C4-2B (cell line): ENCODE results near the gene NAXD.

Source experiments
- ZFX ChIP-seq: fragments of 450-650 bp; IDR thresholded peaks from 2 replicates; pipeline ENCODE4 v1.6.1; 2017
- TF ChIP-seq, protein P1 (sequence below): fragments of 450-650 bp; conservative IDR thresholded peaks from 2 replicates; pipeline ENCODE4 v1.5.1; 2017; ENCODE audit warnings: mild to moderate bottlenecking

DNA sequence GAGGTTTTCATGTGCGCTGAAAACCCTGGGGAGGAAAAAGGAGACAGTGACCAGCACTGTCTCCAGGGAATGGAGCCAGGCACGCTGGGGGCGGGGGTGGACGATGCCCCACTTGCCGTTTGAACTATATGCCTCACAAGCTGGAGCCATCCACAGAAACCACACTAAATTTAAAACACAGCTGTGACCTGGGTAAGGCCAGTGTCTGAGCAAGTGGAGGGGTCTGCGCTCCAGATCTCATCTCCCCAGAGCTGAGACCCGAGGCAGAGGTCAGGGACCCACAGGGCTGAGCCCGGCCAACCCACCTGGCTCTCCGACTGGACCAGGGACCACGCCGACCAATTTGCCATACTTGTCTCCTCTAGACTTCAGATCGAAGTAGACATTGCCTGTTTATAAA is 67.4 kb downstream of the NAXD start:
- TF ChIP-seq, protein P1, sequence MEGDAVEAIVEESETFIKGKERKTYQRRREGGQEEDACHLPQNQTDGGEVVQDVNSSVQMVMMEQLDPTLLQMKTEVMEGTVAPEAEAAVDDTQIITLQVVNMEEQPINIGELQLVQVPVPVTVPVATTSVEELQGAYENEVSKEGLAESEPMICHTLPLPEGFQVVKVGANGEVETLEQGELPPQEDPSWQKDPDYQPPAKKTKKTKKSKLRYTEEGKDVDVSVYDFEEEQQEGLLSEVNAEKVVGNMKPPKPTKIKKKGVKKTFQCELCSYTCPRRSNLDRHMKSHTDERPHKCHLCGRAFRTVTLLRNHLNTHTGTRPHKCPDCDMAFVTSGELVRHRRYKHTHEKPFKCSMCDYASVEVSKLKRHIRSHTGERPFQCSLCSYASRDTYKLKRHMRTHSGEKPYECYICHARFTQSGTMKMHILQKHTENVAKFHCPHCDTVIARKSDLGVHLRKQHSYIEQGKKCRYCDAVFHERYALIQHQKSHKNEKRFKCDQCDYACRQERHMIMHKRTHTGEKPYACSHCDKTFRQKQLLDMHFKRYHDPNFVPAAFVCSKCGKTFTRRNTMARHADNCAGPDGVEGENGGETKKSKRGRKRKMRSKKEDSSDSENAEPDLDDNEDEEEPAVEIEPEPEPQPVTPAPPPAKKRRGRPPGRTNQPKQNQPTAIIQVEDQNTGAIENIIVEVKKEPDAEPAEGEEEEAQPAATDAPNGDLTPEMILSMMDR: no peak
- no peak for TF ChIP-seq ZFX
